H1 (cell line): ENCODE results near the gene CAPN1. TPM values are rescaled to one million over a fixed set of nuclear protein-coding genes. Genes with fewer than 3 reads are reported as not detected.

Source experiments
- polyA plus RNA-seq, 7 experiments: library from polyadenylated mRNA; depleted of rRNA in 3 of 7; stranded (reverse) in 5 of 7; unstranded in 2 of 7; fragments of >200 nt in 5 of 7; fragments of 200-250 nt in 2 of 7; gene quantifications; 1 replicate in 5 of 7; 2 replicates in 1 of 7; 4 replicates in 1 of 7; pipeline versions ENCODE4 v1.2.1 to v1.2.3, GENCODE V29; 2011 to 2013; ENCODE audit warnings: missing spikeins in 2 of 7, mixed read lengths in 2 of 7
- small RNA-seq: library from polyadenylated mRNA; stranded (forward); fragments of <200 nt; extraction: miRNeasy Mini kit (QIAGEN cat#:217004); gene quantifications from one replicate; pipeline ENCODE3, GENCODE V24; 2013; ENCODE audit not compliant: insufficient read depth
- total RNA-seq: library from RNA; stranded (reverse); fragmentation: NEBNext Ultra II Directional; extraction: Animal tissue kit (Norgen Biotek cat#: 25700); gene quantifications from 2 replicates; pipeline ENCODE4 v1.2.1, GENCODE V29; 2021

Gene CAPN1
- total and polyA plus RNA-seq, 2 of the 8 experiments (the other 6 are each of a cell fraction or from before 2014, with no cell fraction given) = 194 to 233 TPM

Small RNAs within 50 kb of the gene (small RNA-seq; reads per million reads assigned to genes)
- gene HIGD1AP10 = not detected
- gene PDCL2P2 = not detected
- gene RNU2-23P = 1.0 reads per million

Other genes with a start within 250 kb of the CAPN1 start
- 0.97 and 1.5 TPM in 2 replicates for gene GPHA2, start 246.0 kb upstream of the CAPN1 start, total RNA-seq
- gene GPHA2, start 246.0 kb upstream of the CAPN1 start, polyA plus RNA-seq (2011; rRNA removed) = 4.4 and 5.4 TPM in 2 replicates
- not detected in 2 replicates for gene MAJIN, start 209.8 kb upstream of the CAPN1 start, total RNA-seq
- not detected in 2 replicates for gene MAJIN, start 209.8 kb upstream of the CAPN1 start, polyA plus RNA-seq (2011; rRNA removed)
- 1.4 and 2.0 TPM in 2 replicates for gene BATF2, start 185.0 kb upstream of the CAPN1 start, total RNA-seq
- gene BATF2, start 185.0 kb upstream of the CAPN1 start, polyA plus RNA-seq (2011; rRNA removed) = 3.1 and 4.6 TPM in 2 replicates
- 184 and 186 TPM in 2 replicates for gene ARL2, start 167.8 kb upstream of the CAPN1 start, total RNA-seq
- gene ARL2, start 167.8 kb upstream of the CAPN1 start, polyA plus RNA-seq (2011; rRNA removed) = 535 and 640 TPM in 2 replicates
- gene SNX15, start 154.5 kb upstream of the CAPN1 start, total RNA-seq = 18.3 and 19.6 TPM in 2 replicates
- 13.0 and 20.2 TPM in 2 replicates for gene SNX15, start 154.5 kb upstream of the CAPN1 start, polyA plus RNA-seq (2011; rRNA removed)
- 19.4 and 23.3 TPM in 2 replicates for gene SAC3D1, start 140.7 kb upstream of the CAPN1 start, total RNA-seq
- 25.8 and 41.3 TPM in 2 replicates for gene SAC3D1, start 140.7 kb upstream of the CAPN1 start, polyA plus RNA-seq (2011; rRNA removed)
- 7.5 and 8.1 TPM in 2 replicates for gene NAALADL1, start 123.4 kb upstream of the CAPN1 start, total RNA-seq
- 9.9 and 12.6 TPM in 2 replicates for gene NAALADL1, start 123.4 kb upstream of the CAPN1 start, polyA plus RNA-seq (2011; rRNA removed)
- 87.0 and 90.0 TPM in 2 replicates for gene CDCA5, start 97.9 kb upstream of the CAPN1 start, total RNA-seq
- gene CDCA5, start 97.9 kb upstream of the CAPN1 start, polyA plus RNA-seq (2011; rRNA removed) = 39.2 and 53.7 TPM in 2 replicates
- 21.4 and 21.5 TPM in 2 replicates for gene ZFPL1, start 97.7 kb upstream of the CAPN1 start, total RNA-seq
- 76.8 and 103 TPM in 2 replicates for gene ZFPL1, start 97.7 kb upstream of the CAPN1 start, polyA plus RNA-seq (2011; rRNA removed)
- gene VPS51, start 85.7 kb upstream of the CAPN1 start, total RNA-seq = 97.4 and 108 TPM in 2 replicates
- 142 and 193 TPM in 2 replicates for gene VPS51, start 85.7 kb upstream of the CAPN1 start, polyA plus RNA-seq (2011; rRNA removed)
- gene TM7SF2, start 70.1 kb upstream of the CAPN1 start, total RNA-seq = 40.1 and 42.4 TPM in 2 replicates
- gene TM7SF2, start 70.1 kb upstream of the CAPN1 start, polyA plus RNA-seq (2011; rRNA removed) = 96.0 and 141 TPM in 2 replicates
- gene ZNHIT2, start 64.2 kb upstream of the CAPN1 start, total RNA-seq = 13.0 and 14.8 TPM in 2 replicates
- 16.1 and 23.4 TPM in 2 replicates for gene ZNHIT2, start 64.2 kb upstream of the CAPN1 start, polyA plus RNA-seq (2011; rRNA removed)
- gene FAU, start 59.8 kb upstream of the CAPN1 start, total RNA-seq = 860 and 896 TPM in 2 replicates
- gene FAU, start 59.8 kb upstream of the CAPN1 start, polyA plus RNA-seq (2011; rRNA removed) = 826 and 846 TPM in 2 replicates
- gene MRPL49, start 59.6 kb upstream of the CAPN1 start, total RNA-seq = 54.0 and 55.3 TPM in 2 replicates
- 77.8 and 84.8 TPM in 2 replicates for gene MRPL49, start 59.6 kb upstream of the CAPN1 start, polyA plus RNA-seq (2011; rRNA removed)
- gene SYVN1, start 47.4 kb upstream of the CAPN1 start, total RNA-seq = 29.4 and 34.0 TPM in 2 replicates
- gene SYVN1, start 47.4 kb upstream of the CAPN1 start, polyA plus RNA-seq (2011; rRNA removed) = 27.8 and 37.5 TPM in 2 replicates
- not detected in 2 replicates for gene SPDYC, start 11.7 kb upstream of the CAPN1 start, total RNA-seq
- gene SPDYC, start 11.7 kb upstream of the CAPN1 start, polyA plus RNA-seq (2011; rRNA removed) = 0.15 and 0.31 TPM in 2 replicates
- 31.2 and 34.6 TPM in 2 replicates for gene POLA2, start 80.0 kb downstream of the CAPN1 start, total RNA-seq
- 48.1 and 55.9 TPM in 2 replicates for gene POLA2, start 80.0 kb downstream of the CAPN1 start, polyA plus RNA-seq (2011; rRNA removed)
- gene CDC42EP2, start 132.9 kb downstream of the CAPN1 start, total RNA-seq = 11.7 and 11.8 TPM in 2 replicates
- 13.3 and 19.4 TPM in 2 replicates for gene CDC42EP2, start 132.9 kb downstream of the CAPN1 start, polyA plus RNA-seq (2011; rRNA removed)
- 67.2 and 79.2 TPM in 2 replicates for gene DPF2, start 151.9 kb downstream of the CAPN1 start, total RNA-seq
- gene DPF2, start 151.9 kb downstream of the CAPN1 start, polyA plus RNA-seq (2011; rRNA removed) = 53.6 and 88.1 TPM in 2 replicates
- gene TIGD3, start 172.8 kb downstream of the CAPN1 start, total RNA-seq = 0.88 and 1.3 TPM in 2 replicates
- gene TIGD3, start 172.8 kb downstream of the CAPN1 start, polyA plus RNA-seq (2011; rRNA removed) = 1.1 TPM in 2 replicates
- 0.54 and 0.61 TPM in 2 replicates for gene SLC25A45, start 200.7 kb downstream of the CAPN1 start, total RNA-seq
- 0.59 and 0.97 TPM in 2 replicates for gene SLC25A45, start 200.7 kb downstream of the CAPN1 start, polyA plus RNA-seq (2011; rRNA removed)
- gene FRMD8, start 204.7 kb downstream of the CAPN1 start, total RNA-seq = 16.7 and 19.2 TPM in 2 replicates
- 15.0 and 23.4 TPM in 2 replicates for gene FRMD8, start 204.7 kb downstream of the CAPN1 start, polyA plus RNA-seq (2011; rRNA removed)
- gene NEAT1, start 240.9 kb downstream of the CAPN1 start, total RNA-seq = 10.4 and 10.7 TPM in 2 replicates
- 1.6 and 2.4 TPM in 2 replicates for gene NEAT1, start 240.9 kb downstream of the CAPN1 start, polyA plus RNA-seq (2011; rRNA removed)